Activated CD4-positive, alpha-beta T cell treated with anti-CD3 and anti-CD28 coated beads, Interleukin-2, amount 50 U/mL, for 16 hours (primary cell): ENCODE data around the gene DCUN1D3.
"Not testable (repeated sequence)": the region's sequence is repeated elsewhere in the genome, so short reads cannot be mapped to it uniquely, and the experiment has no call there.

Experiments used
- DNase-seq: peaks from one replicate; pipeline ENCODE4 v3.0.0-alpha.2; 2020

The DCUN1D3 gene

DNA sequence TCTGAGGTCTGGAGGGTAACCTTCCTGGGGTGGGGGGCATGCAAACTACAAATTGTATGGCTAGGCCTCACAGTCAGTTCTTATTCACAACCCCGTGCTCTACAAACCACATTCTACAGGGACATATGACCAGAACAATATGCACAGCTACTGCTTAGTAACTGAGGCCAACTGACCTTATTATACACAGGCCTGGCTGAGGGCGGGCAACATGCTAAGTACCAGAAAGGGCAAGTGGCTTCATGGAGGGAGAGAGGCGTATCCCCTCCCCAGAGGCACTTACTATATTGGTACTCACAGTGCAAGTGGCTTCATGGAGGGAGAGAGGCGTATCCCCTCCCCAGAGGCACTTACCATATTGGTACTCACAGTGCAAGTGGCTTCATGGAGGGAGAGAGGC, 39.2 kb downstream of the DCUN1D3 start:
- not testable (repeated sequence) for DNase-seq

DNA sequence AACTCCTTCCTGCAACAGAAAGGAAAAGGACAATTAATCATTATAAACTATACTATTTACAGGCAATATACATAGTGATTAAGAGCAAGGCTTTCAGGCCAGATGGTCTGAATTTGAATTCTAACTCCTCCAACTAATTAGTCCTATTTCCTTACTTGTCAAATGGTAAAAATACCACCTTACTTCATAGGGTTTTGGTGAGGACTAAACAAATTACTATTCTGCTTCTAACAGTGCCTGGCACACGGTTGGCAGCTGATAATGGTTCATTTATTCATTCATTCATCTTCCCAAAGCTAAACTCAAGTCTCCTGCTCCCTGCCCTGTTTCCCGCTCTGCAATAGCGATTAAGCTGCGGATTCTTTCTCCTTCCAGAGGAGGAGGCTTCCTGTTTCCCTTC, 39.8 kb downstream of the DCUN1D3 start:
- DNase-seq = no peak

DNA sequence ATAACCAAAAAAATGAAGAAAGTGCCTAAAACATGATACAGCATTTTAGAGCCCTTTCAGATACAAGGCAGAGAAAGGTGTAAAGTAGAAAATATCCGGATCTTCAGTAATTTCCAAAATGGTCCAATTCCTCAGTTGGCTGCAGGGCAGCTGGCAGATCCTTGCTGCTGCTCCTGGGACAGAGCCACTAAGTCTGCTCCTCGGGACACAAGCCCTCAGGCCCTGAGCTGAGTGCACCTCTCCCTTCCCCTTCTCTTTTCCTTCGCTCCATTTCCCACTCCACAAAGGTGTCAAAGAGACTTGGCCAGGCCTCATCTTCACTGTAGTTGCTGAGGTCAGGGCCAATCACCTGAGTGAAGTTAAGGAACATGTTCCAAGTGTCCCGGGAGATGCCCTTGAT, 40.5 kb downstream of the DCUN1D3 start:
- DNase-seq = no peak

DNA sequence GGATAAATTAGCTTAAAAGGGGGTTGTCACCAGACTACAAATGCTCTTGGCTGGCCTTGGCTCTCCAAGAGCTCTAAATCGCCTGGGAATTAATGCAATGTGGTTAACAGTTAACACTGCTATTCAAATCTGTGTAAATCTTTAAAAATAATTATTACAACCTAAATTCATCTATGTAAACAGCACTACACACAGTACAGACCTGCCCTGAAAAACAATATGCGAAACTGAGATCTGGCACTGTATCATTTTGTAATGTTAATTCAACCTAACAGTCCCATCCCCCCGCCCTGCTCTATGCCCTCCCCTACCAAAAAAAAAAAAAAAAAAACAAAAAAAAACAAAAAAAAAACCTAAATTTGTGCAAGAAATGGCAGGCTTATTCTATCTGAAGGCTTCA, 40.9 kb downstream of the DCUN1D3 start:
- no peak for DNase-seq

DNA sequence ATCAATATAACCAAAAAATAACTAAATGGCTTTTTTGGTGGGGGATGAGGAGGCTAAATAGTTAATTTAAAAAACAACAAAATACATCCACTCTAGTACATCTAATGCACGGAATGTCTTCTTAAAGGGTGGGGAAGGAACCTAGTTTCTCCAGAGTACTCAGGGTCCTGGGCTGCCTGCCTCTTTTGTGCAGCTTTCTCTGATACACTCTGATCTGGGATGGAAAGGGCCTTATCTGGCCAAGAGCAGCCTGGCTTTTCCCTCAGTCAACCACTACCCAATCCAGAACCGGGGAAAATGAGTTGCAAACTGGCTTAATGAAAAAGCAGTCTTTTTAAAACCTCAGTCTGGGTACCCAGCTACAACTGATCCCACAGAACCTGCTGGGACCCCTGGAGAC, 42.9 kb downstream of the DCUN1D3 start:
- no peak for DNase-seq

DNA sequence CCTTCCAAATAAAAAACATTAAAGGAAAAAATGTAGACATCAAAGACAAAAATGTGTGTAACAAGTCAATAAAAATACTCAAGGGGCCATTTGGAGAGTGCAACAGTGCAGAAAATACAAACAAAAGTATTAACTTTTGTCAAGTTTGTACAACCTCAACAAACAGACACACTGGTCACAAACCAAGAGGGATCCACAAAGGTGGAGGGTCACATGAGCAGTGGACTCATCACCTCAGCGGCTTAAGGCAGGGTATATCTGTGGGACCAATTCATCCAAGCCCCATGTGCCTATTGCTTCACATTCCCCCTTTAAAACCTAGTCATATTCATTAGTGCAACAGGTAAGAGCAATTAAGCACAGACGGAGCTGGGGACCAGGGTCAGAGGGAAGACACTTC, 45.2 kb downstream of the DCUN1D3 start:
- DNase-seq = no peak

DNA sequence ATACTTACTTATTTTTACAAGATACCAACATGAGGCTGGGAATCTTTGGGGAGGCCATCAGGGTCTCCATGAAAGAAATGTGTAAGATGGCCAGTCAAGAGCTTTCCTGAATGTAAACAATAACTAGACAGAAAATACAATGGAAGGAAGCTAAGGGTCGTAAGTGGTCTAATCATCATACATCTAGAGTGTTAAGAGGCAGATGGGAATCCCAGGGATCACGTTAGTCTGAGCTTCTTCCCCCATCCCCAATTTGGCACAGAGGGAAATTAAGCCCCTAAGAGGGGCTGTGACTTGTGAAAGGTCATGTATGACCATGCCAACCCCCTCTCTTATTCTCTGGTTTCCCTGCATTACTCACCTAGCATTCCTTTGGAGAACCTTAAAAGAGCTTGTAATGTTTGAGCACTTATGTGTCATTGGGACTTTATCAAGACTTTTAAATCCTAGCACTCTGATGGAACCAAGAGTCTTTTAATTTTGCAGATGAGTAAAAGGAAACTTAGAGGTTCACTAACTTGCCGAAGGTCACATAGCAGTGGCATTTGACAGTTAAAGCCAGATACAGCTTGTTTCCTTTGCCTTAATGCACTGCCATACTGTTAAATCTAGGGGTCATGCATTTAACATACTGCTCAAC, 46.1 kb downstream of the DCUN1D3 start:
- DNase-seq = no peak

DNA sequence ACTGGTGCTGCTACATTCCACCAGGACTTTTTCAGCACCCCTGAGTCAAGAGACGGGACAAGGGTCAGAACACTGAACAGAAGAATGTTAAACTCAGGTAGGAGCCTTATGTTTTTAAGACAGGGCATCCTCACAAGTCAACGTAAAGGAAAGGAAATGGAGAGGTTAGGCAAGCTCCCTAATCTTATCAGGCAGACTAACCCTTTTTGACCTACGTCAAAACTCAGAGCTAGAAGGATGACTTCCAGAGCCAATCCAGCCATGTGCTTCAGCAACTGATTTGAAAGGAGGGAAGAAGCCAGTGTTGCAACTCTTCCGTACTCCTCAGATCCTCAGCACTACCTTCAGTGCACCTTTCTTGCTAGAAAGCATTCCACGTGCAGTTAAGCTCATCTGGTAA, 47.0 kb downstream of the DCUN1D3 start:
- no peak for DNase-seq

DNA sequence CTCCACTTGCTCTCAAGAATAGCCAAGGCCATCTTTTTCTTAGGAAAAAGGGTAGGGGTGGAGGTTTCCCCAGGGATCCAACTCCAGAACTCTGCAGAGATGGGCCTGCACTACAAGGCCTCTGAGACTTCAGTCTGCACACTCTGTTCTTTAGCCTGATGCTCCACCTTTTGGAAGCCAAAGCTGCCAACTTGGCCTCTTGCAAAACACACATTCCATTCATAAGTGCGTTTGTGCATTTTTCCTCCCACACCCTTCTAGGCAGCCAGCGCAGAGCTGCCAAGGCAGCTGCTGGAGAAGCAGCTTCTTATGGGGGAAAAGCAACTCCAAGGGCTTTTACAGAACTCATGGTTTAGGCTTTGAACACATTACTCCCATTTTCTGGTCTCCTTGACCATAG, 48.6 kb downstream of the DCUN1D3 start:
- no peak for DNase-seq

DNA sequence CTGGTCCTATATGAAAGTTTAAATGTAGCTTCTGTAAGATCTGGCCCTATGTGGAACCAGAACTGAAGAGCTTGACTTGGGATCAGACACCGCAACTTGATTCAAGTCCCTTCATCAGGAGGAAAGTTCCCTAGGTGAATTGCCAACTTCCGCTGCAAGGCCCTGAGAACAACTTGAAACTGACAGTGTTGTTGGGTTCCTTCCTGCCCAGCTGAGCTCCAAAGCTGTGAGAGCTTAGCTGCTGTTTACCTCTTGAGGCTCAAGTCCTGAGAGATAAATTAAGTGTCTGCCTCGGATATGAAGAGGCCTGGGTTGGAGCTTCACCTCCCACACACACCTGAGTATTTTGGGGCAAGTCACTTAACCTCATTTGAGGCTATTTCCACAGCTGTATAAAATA, 49.2 kb downstream of the DCUN1D3 start:
- DNase-seq = no peak

DNA sequence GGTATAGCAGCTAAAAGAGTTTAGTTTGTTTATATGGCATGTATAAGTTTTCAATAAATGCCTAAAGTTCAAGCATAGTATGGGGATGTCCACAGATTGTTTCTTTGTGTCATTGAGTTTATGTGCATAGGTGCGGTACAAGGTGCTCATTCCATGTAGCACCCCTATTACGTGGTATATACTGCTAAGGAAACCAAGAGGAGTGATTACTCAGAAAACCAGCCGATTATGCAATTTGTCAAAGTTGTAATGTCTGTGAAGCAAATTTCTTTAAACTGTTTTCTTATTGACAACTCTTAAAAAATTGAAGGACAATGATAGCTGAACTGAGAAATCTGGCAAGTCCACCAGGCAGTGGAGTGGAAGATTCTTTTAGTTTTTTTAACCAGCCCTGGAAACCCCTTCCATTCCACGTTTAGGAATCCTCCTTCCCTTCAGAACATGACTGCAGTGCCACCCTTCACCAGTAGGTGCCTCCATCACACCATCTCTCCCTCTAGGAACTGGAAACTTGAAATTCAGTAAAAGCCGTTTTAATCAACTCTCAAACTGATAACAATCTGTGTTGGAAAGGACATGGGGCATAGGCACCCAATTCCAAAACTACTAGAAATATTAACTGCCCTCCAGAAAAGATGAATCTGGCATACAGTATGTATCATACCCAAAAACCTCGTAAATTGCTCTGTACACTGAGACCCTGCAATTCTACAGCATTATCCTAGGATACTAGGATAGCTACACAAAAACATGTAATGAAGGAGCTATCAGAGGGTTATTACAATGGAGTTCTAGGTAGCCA, 50.4 kb downstream of the DCUN1D3 start:
- peak; percentile 68 for DNase-seq

DNA sequence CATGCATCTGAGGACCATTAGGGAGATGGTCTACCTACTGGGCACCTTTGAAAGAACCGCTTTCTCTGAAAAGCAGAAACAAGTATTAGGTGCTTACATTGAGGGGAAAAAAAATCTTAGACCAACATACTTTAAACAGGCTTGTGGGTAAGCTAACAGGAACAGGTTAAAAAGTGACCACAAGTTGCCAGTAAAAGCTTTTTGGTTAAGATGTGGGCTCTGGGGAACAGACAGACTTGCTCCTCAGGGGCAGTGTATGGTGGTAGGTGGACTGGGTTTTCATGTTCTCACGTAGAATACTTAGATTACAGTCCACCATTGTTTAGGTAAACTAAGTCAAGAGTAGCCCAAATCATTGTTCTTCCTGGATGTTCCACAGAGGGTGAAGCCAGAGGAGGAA, 52.6 kb downstream of the DCUN1D3 start:
- DNase-seq = no peak

DNA sequence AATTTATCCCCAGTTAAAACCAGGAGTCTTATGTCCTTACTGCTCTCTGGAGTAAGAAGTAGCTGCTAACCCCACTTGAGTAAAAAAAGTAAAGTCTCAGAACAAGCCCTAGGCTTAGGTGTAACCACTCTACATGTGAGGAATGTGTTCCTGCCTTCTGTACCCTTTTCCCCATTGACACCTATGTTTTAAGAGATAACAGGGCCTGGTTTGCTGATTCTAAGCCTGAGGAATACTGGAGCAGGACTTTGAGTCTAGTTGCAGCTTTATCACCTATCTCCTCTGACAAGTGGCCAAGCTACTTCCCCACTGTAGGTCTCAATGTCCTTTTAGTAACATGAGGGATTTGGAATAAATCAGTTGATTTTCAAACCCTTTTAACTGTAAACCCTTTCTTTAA, 53.6 kb downstream of the DCUN1D3 start:
- DNase-seq = no peak

DNA sequence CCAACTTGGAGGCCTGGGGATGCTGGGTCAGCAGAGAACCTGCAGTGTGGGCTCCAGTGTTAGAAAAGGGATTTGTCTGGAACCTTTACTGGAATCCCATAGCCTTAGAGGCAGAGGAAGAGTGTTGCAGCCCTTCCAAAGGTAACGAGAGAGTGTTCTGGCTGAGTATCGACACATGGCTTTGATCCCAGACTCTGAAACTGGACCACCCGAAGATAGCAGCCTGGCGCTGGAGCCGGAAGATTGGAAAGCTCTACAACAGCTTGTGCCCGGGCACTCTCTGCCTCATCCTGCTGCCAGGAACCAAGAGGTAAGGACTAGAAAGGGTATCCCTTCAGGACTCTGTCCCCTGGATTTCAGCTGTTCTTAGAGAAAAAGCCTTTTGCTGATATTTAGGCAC, 54.1 kb downstream of the DCUN1D3 start:
- DNase-seq = no peak

DNA sequence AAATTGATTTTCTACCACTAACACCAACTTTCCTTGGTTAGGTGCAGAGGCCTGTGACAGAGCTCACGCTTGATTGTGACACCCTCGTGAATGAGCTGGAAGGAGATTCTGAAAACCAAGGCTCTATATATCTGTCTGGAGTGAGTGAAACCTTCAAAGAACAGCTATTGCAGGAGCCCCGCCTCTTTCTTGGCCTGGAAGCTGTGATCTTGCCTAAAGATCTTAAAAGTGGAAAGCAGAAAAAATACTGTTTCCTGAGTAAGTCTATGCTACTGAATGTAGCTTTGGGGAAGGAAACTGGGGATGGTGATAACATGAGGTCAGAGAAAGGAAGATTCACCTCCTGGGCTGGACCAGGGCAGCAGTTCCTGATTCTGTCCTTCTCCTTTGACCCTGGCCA, 55.6 kb downstream of the DCUN1D3 start:
- DNase-seq = no peak

DNA sequence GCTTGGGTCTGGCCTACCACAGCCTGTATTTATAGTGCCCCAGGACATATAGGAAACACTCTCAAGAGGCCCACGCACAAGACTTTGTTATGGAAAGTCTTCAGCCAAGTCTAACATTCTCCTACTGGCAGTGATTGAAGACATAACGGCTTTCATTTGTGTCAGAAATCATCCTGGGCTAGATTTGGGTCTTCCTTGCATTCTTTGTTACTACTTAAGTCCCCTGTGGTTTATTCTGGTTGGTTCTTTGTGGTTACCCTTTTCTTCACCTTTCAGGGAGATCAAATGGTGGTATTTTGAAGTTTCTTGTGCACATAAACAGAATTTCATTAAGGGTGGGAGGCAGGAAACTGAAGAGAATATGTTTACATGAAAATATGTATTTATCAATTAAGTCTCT, 56.1 kb downstream of the DCUN1D3 start:
- DNase-seq = no peak

DNA sequence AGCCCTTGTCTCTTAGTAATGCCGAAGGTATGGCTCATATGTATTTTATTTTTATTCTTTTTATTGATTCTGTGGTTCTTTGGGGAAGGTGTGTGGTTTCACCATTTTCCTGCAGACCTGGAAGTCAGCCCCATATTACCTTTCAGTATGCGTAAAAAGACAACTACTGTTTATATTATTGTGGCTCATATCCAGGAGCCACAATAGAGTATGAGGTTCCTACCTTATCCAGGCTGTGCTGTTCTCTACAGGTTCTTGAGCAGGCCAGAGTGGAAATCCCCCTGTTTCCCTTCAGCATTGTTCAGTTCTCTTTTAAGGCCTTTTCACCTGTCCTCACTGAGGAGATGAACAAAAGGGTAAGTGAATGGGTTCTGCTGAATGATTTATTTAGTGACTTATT, 60.7 kb downstream of the DCUN1D3 start:
- DNase-seq = no peak

DNA sequence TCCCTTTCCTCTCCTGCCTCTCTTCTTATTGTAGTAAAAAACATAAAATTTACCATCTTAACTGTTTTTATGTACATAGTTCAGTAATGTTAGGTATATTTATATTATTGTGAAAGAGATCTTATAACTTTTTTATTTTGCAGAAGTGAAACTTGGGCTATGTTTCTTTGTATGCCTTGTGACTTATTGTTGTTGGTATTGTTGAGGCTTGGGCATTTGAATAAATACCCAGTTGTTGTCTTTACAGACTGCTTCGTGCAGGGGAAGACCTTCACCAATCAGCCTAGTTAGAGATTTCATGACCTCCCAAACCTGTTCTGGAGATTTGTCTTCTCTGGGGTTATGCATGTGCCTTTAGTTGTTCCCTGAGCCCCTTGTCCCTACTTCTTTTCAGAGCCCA, 61.9 kb downstream of the DCUN1D3 start:
- no peak for DNase-seq

DNA sequence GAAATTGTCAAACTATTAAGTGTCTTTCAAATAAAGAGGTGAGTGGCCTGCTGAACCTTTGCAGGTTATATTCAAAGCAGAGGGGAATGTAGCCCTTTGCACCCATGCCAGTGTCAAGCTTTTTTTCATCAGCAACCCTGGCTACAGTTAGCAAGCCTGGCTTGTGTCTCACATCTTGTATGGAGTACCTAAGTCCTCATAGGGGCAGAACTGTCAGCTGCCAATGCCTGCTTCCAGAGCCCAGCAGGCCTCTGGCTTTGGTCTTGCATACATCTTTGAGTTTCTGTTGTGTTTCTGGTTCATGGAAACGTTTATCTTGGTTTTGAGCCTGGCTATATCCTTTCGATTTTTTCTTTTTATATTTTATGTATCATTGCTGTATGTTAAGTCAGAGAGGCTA, 67.1 kb downstream of the DCUN1D3 start:
- DNase-seq = no peak

DNA sequence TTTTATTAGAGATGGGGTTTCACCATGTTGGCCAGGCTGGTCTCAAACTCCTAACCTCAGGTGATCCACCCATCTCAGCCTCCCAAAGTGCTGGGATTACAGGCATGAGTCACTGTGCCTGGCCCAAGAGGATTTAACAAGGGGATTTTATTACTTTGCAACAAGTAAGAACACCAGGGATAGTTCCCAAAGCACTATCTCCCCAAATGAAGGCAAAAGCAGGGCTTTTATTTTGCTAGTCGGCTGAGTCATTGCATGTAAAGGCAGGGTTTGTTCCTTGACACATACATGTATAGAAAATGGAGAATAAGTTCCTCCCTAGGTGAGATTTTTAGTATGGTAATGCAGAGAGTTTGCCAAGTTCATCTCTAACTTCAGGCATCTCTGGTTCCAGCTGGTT, 69.8 kb downstream of the DCUN1D3 start:
- no peak for DNase-seq

DNA sequence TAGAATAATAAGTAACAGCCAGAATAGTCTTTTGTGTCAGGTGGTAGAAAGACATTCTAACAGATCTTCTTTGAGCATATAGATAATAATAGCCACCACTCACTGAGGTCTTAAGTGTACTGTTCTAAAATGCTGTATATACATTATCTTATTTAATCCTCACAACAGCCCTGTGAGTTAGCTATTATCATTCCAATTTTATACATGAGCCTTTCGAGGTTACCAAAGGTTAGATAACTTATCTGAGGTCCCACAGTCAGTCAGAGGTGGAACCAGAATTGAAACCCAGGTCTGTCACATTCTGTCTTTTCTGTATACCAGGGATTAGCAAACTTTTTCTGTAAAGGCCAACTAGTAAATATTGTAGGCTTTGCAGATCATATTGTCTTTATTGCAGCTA, 70.6 kb downstream of the DCUN1D3 start:
- no peak for DNase-seq

DNA sequence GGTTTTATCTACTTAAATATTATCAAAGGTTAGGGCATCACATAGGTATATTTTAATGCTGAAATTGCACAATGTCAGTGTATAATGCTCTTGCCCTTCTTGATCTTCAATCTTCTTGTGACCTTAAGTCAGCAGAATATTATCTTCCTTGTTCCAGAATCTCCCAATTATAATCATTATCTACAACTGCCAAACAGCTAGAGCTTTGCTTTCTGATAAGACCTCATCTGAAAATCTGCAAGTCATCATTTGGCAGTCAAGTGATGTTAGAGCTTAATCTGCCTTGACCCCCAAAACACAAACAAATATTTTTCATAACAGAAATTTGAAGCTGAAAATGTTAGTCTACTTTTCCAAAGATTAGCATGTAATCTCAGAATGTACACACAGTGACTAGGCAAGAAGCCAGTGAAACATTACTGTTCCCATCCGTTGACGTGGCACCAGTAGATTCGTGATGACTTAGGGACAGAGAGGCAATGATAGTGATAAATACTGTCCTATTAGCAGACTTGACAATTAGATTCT, 74.1 kb downstream of the DCUN1D3 start:
- no peak for DNase-seq

DNA sequence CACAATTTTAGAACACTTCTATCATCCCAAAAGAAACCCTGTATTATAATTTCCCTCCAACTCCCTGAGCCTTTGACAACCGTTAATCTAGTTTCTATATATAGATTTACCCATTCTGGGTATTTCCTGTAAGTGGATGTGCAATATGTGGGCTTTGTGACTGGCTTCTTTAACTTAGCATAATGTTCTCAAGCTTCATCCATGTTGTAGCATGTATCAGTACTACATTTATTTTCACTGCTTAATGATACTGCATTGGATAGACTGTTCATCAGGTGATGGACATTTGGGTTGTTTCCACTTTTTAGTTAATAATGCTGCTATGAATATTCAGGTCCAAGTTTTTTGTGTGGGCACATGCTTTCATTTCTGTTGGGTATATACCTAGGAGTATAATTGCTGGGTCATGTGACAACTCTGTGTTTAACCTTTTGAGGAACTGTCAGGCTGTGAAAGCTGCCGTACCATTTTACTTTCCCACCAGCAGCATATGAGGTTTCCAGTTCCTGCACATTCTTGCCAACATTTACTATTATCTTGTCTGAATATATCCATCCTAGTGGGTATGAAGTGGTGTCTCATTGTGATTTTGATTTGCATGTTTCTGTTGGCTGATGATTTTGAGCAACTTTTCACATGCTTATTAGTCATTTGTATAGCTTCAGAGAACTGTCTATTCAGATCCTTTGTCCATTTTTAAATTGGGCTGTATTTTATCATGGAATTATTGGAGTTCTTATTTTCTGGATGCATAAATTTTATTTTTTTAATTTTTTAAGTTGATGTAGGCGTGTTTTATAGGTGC, 77.4 kb downstream of the DCUN1D3 start:
- no peak for DNase-seq

DNA sequence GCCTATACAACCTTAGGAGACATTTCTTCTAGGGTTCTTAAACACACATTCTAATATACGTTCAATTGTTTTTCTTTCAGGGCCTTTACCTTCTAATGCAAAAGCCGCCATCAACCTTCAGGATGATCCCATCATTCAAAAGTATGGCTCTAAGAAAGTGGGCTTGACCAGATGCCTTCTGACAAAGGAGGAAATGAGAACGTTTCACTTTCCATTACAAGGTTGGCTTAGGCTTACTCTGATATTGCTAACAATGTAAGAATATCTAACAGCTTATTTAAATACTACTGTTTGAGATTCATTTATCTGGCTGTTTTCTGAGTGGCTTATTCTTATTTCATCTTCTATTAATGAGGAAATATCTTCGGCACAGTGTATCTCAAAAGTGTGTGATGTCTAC, 78.5 kb downstream of the DCUN1D3 start:
- no peak for DNase-seq
